HL-60 (cell line): ENCODE results near the gene FSIP1.

Experiments
- DNase-seq, 2 experiments: peaks; one replicate each; pipeline ENCODE4 v3.0.0-alpha.2; 2010 to 2020; ENCODE audit warnings: low read depth in 1 of 2, low spot score in 1 of 2
- H3K27ac ChIP-seq: fragments of 250-450 bp; sonication (Bioruptor Pico); replicated peaks from 2 replicates; pipeline ENCODE4 v1.5.1; 2020; ENCODE audit warnings: mild to moderate bottlenecking, moderate library complexity
- H3K27me3 ChIP-seq: fragments of 250-450 bp; sonication (Bioruptor Pico); 2 replicates; pipeline ENCODE4 v1.5.1; 2021; ENCODE audit warnings: mild to moderate bottlenecking, moderate library complexity; ENCODE audit not compliant: insufficient read depth, poor library complexity, severe bottlenecking
- H3K4me3 ChIP-seq: replicated peaks from 2 replicates; pipeline ENCODE4 v1.5.1; 2011; ENCODE audit warnings: mild to moderate bottlenecking, control low read depth, low read length; ENCODE audit not compliant: insufficient read depth
- GABPA ChIP-seq: IDR thresholded peaks from 2 replicates; pipeline ENCODE4 v1.6.1; 2012; ENCODE audit warnings: low read depth
- POLR2AphosphoS5 ChIP-seq: IDR thresholded peaks from 2 replicates; pipeline ENCODE4 v1.6.1; 2012; ENCODE audit warnings: low read depth
- SPI1 ChIP-seq: IDR thresholded peaks from 2 replicates; pipeline ENCODE4 v1.6.1; 2012; ENCODE audit warnings: low read depth, mild to moderate bottlenecking, borderline replicate concordance
- TF ChIP-seq, protein P1 (sequence below): IDR thresholded peaks from 2 replicates; pipeline ENCODE4 v1.6.1; 2012; ENCODE audit warnings: low read depth; ENCODE audit not compliant: insufficient replicate concordance
- TF ChIP-seq, protein P2 (sequence below): IDR thresholded peaks from one replicate; pipeline ENCODE4 v1.5.1; 2011; ENCODE audit warnings: low read length, control low read depth, inconsistent platforms; ENCODE audit not compliant: insufficient read depth

FSIP1 gene

DNA sequence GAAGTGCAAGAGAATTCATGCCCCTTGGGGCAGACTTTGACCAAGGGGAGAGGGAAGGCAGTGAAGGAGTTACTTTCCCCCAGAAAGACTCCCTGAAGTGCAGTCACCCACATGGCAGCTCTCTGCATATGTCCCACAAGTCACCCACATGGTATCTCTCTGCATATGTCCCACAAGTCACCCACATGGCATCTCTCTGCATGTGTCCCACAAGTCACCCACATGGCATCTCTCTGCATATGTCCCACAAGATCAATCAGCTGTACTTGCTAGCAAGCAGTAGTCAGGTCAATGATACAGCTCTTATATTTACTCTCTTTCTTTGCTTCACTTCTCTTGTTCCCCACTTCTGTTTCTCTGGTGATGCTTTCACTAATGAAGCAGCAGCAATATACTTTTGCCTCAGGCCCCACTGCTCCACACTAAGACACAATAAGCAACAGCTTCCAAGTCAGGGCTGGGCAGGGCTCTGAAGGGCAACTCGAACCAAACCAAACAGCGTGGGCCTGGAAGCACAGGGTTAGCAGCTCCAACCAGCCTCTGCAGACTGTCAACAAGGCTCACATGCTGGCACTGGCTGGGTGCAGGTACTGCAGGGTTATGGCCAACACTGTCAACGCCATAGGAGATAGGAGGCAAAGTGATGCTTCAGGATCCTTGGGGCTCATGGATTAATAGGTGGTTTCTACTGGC lies 155.0 kb downstream of the FSIP1 start:
- Histone ChIP-seq H3K27me3 (no peaks in the 10 kb centered on the region), H3K27ac (no peak overlapping the region), H3K4me3 (no peak overlapping the region)
- no peak for DNase-seq
- TF ChIP-seq POLR2AphosphoS5, result no peak
- TF ChIP-seq GABPA, result no peak
- TF ChIP-seq SPI1, result no peak
- TF ChIP-seq, protein P1, sequence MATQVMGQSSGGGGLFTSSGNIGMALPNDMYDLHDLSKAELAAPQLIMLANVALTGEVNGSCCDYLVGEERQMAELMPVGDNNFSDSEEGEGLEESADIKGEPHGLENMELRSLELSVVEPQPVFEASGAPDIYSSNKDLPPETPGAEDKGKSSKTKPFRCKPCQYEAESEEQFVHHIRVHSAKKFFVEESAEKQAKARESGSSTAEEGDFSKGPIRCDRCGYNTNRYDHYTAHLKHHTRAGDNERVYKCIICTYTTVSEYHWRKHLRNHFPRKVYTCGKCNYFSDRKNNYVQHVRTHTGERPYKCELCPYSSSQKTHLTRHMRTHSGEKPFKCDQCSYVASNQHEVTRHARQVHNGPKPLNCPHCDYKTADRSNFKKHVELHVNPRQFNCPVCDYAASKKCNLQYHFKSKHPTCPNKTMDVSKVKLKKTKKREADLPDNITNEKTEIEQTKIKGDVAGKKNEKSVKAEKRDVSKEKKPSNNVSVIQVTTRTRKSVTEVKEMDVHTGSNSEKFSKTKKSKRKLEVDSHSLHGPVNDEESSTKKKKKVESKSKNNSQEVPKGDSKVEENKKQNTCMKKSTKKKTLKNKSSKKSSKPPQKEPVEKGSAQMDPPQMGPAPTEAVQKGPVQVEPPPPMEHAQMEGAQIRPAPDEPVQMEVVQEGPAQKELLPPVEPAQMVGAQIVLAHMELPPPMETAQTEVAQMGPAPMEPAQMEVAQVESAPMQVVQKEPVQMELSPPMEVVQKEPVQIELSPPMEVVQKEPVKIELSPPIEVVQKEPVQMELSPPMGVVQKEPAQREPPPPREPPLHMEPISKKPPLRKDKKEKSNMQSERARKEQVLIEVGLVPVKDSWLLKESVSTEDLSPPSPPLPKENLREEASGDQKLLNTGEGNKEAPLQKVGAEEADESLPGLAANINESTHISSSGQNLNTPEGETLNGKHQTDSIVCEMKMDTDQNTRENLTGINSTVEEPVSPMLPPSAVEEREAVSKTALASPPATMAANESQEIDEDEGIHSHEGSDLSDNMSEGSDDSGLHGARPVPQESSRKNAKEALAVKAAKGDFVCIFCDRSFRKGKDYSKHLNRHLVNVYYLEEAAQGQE, result no peak
- TF ChIP-seq, protein P2, sequence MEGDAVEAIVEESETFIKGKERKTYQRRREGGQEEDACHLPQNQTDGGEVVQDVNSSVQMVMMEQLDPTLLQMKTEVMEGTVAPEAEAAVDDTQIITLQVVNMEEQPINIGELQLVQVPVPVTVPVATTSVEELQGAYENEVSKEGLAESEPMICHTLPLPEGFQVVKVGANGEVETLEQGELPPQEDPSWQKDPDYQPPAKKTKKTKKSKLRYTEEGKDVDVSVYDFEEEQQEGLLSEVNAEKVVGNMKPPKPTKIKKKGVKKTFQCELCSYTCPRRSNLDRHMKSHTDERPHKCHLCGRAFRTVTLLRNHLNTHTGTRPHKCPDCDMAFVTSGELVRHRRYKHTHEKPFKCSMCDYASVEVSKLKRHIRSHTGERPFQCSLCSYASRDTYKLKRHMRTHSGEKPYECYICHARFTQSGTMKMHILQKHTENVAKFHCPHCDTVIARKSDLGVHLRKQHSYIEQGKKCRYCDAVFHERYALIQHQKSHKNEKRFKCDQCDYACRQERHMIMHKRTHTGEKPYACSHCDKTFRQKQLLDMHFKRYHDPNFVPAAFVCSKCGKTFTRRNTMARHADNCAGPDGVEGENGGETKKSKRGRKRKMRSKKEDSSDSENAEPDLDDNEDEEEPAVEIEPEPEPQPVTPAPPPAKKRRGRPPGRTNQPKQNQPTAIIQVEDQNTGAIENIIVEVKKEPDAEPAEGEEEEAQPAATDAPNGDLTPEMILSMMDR, result no peak

DNA sequence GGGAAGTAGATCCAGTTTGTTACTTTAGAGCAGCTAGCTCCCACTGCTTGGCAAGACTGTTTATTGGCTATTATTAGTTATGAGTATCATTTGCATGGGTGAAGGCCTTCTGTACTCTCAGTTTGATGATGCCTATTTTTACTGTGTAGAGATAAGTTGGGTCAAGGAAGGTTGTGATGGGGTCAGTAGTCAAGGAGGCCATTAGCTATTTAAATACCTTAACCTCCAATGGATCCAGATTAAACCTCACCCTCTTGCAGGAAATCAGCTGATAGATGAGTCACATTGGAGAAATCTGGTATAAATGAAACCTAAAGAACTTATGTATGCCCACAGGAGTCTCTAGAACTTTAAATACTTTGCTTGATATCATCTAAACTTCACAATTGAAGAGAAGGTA lies 156.8 kb downstream of the FSIP1 start:
- no peak overlapping the region for H3K27ac ChIP-seq
- H3K4me3 ChIP-seq, result no peak overlapping the region
- DNase-seq, result no peak
- TF ChIP-seq SPI1, result no peak
- TF ChIP-seq, protein P2, result no peak
- no peak for TF ChIP-seq POLR2AphosphoS5
- TF ChIP-seq GABPA, result no peak
- TF ChIP-seq, protein P1, result no peak
- no peaks in the 10 kb centered on the region for H3K27me3 ChIP-seq

- no peak overlapping the region for H3K4me3 ChIP-seq
- DNase-seq, result no peak
- no peaks in the 10 kb centered on the region for H3K27me3 ChIP-seq
- H3K27ac ChIP-seq, result no peak overlapping the region
- no peak for TF ChIP-seq SPI1
- TF ChIP-seq, protein P2, result no peak
- no peak for TF ChIP-seq GABPA
- TF ChIP-seq, protein P1, result no peak
- TF ChIP-seq POLR2AphosphoS5, result no peak
Measured at GRCh38 chr15:39625451-39625850, 157.2 kb downstream of the FSIP1 start.
